Mesodermal cell (in vitro differentiated cells): ENCODE data around the gene CCSER2.
"Not testable (repeated sequence)": the region's sequence is repeated elsewhere in the genome, so short reads cannot be mapped to it uniquely, and the experiment has no call there.

ENCODE experiments used
- H3K27ac ChIP-seq: 2 replicates; pipeline ENCODE4 v1.7.0; 2013; ENCODE audit warnings: mild to moderate bottlenecking, low read depth, low read length, moderate library complexity; ENCODE audit not compliant: severe bottlenecking
- H3K36me3 ChIP-seq: 2 replicates; pipeline ENCODE4 v1.7.1; 2013; ENCODE audit warnings: mild to moderate bottlenecking, low read length, moderate library complexity; ENCODE audit not compliant: control insufficient read depth, insufficient read depth
- H3K4me1 ChIP-seq: one replicate; pipeline ENCODE4 v1.7.1; 2013; ENCODE audit warnings: mild to moderate bottlenecking, low read length; ENCODE audit not compliant: insufficient read depth, control insufficient read depth, poor library complexity, severe bottlenecking
- H3K4me3 ChIP-seq: 2 replicates; pipeline ENCODE4 v1.7.0; 2013; ENCODE audit warnings: low read length, control low read depth, mild to moderate bottlenecking; ENCODE audit not compliant: insufficient read depth, poor library complexity, severe bottlenecking; ENCODE audit errors: extremely low read depth
- H3K9me3 ChIP-seq: 2 replicates; pipeline ENCODE4 v1.7.1; 2013; ENCODE audit warnings: mild to moderate bottlenecking, low read length, moderate library complexity; ENCODE audit not compliant: control insufficient read depth
- WGBS, 2 experiments: methylation state at CpG; one replicate each; pipeline ENCODE4 v1.1.5; 2013; ENCODE audit warnings: missing lambda C conversion rate in 2 of 2; ENCODE audit not compliant: insufficient coverage in 2 of 2; 5-methylcytosine and 5-hydroxymethylcytosine counted together

The CCSER2 gene

GRCh38 chr10:84440781-84441180 lies 112.4 kb downstream of the CCSER2 start:
- 100% methylated on average over 1 of the region's 2 CpGs; no CpG with 5 or more reads in 1 of the 2 experiments for WGBS, 2 experiments

GRCh38 chr10:84447701-84448400 lies 119.5 kb downstream of the CCSER2 start:
- Histone ChIP-seq H3K36me3 (peaks cover 46% of the 10 kb centered on the region), H3K4me3 (no peak overlapping the region), H3K9me3 (no peaks in the 10 kb centered on the region), H3K27ac (no peak overlapping the region), H3K4me1 (no peaks in the 10 kb centered on the region)
- 85 to 93% methylated on average over 7 of the region's 8 CpGs for whole genome bisulfite sequencing, 2 experiments

More at GRCh38 chr10:84440781-84441180, 112.4 kb downstream of the CCSER2 start:
- Histone ChIP-seq H3K4me3 (no peak overlapping the region), H3K4me1 (no peaks in the 10 kb centered on the region), H3K36me3 (peaks cover 75% of the 10 kb centered on the region), H3K9me3 (no peaks in the 10 kb centered on the region), H3K27ac (no peak overlapping the region)

- H3K9me3 ChIP-seq, H3K27ac ChIP-seq, H3K4me1 ChIP-seq, H3K4me3 ChIP-seq: not testable (repeated sequence)
- WGBS, 2 experiments = 92 to 97% methylated on average over 7 of the region's 7 CpGs
- peaks cover 44% of the 10 kb centered on the region for H3K36me3 ChIP-seq
Measured at GRCh38 chr10:84449351-84449750, 121.0 kb downstream of the CCSER2 start.

- 50% methylated on average over 1 of the region's 1 CpG; no CpG with 5 or more reads in 1 of the 2 experiments for WGBS, 2 experiments
- no peaks in the 10 kb centered on the region for H3K9me3 ChIP-seq
- H3K4me3 ChIP-seq = no peak overlapping the region
- peaks cover 36% of the 10 kb centered on the region for H3K36me3 ChIP-seq
- H3K4me1 ChIP-seq = no peaks in the 10 kb centered on the region
- H3K27ac ChIP-seq = no peak overlapping the region
Measured at GRCh38 chr10:84452003-84452402, 123.6 kb downstream of the CCSER2 start.

GRCh38 chr10:84453303-84453702 lies 124.9 kb downstream of the CCSER2 start:
- no peaks in the 10 kb centered on the region for H3K4me1 ChIP-seq
- H3K9me3 ChIP-seq = no peaks in the 10 kb centered on the region
- peaks cover 32% of the 10 kb centered on the region for H3K36me3 ChIP-seq
- no peak overlapping the region for H3K4me3 ChIP-seq
- WGBS, 2 experiments = 97% methylated on average over 5 of the region's 6 CpGs; no CpG with 5 or more reads in 1 of the 2 experiments
- H3K27ac ChIP-seq = no peak overlapping the region

- no CpG with 5 or more reads among the region's 2 CpGs for WGBS, 2 experiments
- Histone ChIP-seq H3K27ac (no peak overlapping the region), H3K4me1 (no peaks in the 10 kb centered on the region), H3K4me3 (no peak overlapping the region), H3K36me3 (peaks cover 36% of the 10 kb centered on the region), H3K9me3 (no peaks in the 10 kb centered on the region)
Measured at GRCh38 chr10:84456126-84456525, 127.7 kb downstream of the CCSER2 start.

GRCh38 chr10:84460520-84460919 lies 132.1 kb downstream of the CCSER2 start:
- no peaks in the 10 kb centered on the region for H3K9me3 ChIP-seq
- H3K4me1 ChIP-seq = no peaks in the 10 kb centered on the region
- no peak overlapping the region for H3K27ac ChIP-seq
- no peak overlapping the region for H3K4me3 ChIP-seq
- H3K36me3 ChIP-seq = peaks cover 44% of the 10 kb centered on the region

- no peak overlapping the region for H3K4me3 ChIP-seq
- H3K27ac ChIP-seq = no peak overlapping the region
- H3K4me1 ChIP-seq = no peaks in the 10 kb centered on the region
- no peaks in the 10 kb centered on the region for H3K9me3 ChIP-seq
- peaks cover 45% of the 10 kb centered on the region for H3K36me3 ChIP-seq
- WGBS, 2 experiments = no CpG with 5 or more reads among the region's 1 CpG
Measured at GRCh38 chr10:84469470-84469869, 141.1 kb downstream of the CCSER2 start.

- no peaks in the 10 kb centered on the region for H3K4me1 ChIP-seq
- peaks cover 45% of the 10 kb centered on the region for H3K36me3 ChIP-seq
- no CpG with 5 or more reads among the region's 3 CpGs for WGBS, 2 experiments
- H3K9me3 ChIP-seq = no peaks in the 10 kb centered on the region
- no peak overlapping the region for H3K4me3 ChIP-seq
- no peak overlapping the region for H3K27ac ChIP-seq
Measured at GRCh38 chr10:84473136-84473535, 144.7 kb downstream of the CCSER2 start.

GRCh38 chr10:84477398-84478128 lies 149.2 kb downstream of the CCSER2 start:
- Histone ChIP-seq H3K27ac (no peak overlapping the region), H3K36me3 (peaks cover 53% of the 10 kb centered on the region), H3K9me3 (no peaks in the 10 kb centered on the region), H3K4me3 (no peak overlapping the region), H3K4me1 (no peaks in the 10 kb centered on the region)
- no CpG with 5 or more reads among the region's 3 CpGs for WGBS, 2 experiments

- H3K4me3 ChIP-seq = no peak overlapping the region
- H3K4me1 ChIP-seq = no peaks in the 10 kb centered on the region
- peaks cover 50% of the 10 kb centered on the region for H3K36me3 ChIP-seq
- no peaks in the 10 kb centered on the region for H3K9me3 ChIP-seq
- H3K27ac ChIP-seq = no peak overlapping the region
Measured at GRCh38 chr10:84478151-84478550, 149.8 kb downstream of the CCSER2 start.
